HCEC 1CT (cell line): ENCODE data around the gene FAM200B.

Source experiments
- DNase-seq: peaks from one replicate; pipeline ENCODE4 v3.0.0-alpha.2; 2017

FAM200B gene

GRCh38 chr4:15668566-15669435, 12.8 kb upstream of the FAM200B start:
- no peak for DNase-seq

GRCh38 chr4:15670576-15670975, 11.1 kb upstream of the FAM200B start:
- no peak for DNase-seq

- no peak for DNase-seq
Observed at GRCh38 chr4:15672101-15672500, 9.5 kb upstream of the FAM200B start.

- no peak for DNase-seq
Observed at GRCh38 chr4:15673337-15673736, 8.3 kb upstream of the FAM200B start.

GRCh38 chr4:15674046-15674445, 7.6 kb upstream of the FAM200B start:
- DNase-seq: no peak

- DNase-seq: no peak
Observed at GRCh38 chr4:15674926-15675325, 6.7 kb upstream of the FAM200B start.

GRCh38 chr4:15675356-15675755, 6.3 kb upstream of the FAM200B start:
- DNase-seq: no peak

- no peak for DNase-seq
Observed at GRCh38 chr4:15676039-15676438, 5.6 kb upstream of the FAM200B start.

- no peak for DNase-seq
Observed at GRCh38 chr4:15676899-15677298, 4.7 kb upstream of the FAM200B start.

- DNase-seq: peak; percentile 39
Observed at GRCh38 chr4:15677507-15677988, 4.1 kb upstream of the FAM200B start.

- DNase-seq: no peak
Observed at GRCh38 chr4:15681067-15681371, 608 bp upstream of the FAM200B start.

- DNase-seq: no peak
Observed at GRCh38 chr4:15682242-15683142, 865 bp downstream of the FAM200B start.

- DNase-seq: peak; percentile 22
Observed at GRCh38 chr4:15683143-15683495, 1.5 kb downstream of the FAM200B start.

GRCh38 chr4:15684498-15684897, 2.9 kb downstream of the FAM200B start:
- DNase-seq: no peak

- no peak for DNase-seq
Observed at GRCh38 chr4:15688051-15688450, 6.4 kb downstream of the FAM200B start.

GRCh38 chr4:15689540-15689939, 7.9 kb downstream of the FAM200B start:
- no peak for DNase-seq

- DNase-seq: peak; percentile 86
Observed at GRCh38 chr4:15690020-15690809, 8.6 kb downstream of the FAM200B start.

GRCh38 chr4:15691346-15692135, 9.9 kb downstream of the FAM200B start:
- peak; percentile 83 for DNase-seq

GRCh38 chr4:15692602-15693001, 11.0 kb downstream of the FAM200B start:
- no peak for DNase-seq

GRCh38 chr4:15694431-15694830, 12.8 kb downstream of the FAM200B start:
- no peak for DNase-seq

- peak; percentile 86 for DNase-seq
Observed at GRCh38 chr4:15695240-15695699, 13.6 kb downstream of the FAM200B start.

- DNase-seq: no peak
Observed at GRCh38 chr4:15695729-15696128, 14.1 kb downstream of the FAM200B start.
